Dedifferentiated amniotic fluid mesenchymal stem cell (primary cell): ENCODE results near the gene CETN2.
"Not testable (repeated sequence)": the region's sequence is repeated elsewhere in the genome, so short reads cannot be mapped to it uniquely, and the experiment has no call there.

ENCODE experiments used
- DNase-seq: peaks from one replicate; pipeline ENCODE4 v3.0.0-alpha.2; 2016; ENCODE audit errors: extremely low spot score

CETN2 gene

DNA sequence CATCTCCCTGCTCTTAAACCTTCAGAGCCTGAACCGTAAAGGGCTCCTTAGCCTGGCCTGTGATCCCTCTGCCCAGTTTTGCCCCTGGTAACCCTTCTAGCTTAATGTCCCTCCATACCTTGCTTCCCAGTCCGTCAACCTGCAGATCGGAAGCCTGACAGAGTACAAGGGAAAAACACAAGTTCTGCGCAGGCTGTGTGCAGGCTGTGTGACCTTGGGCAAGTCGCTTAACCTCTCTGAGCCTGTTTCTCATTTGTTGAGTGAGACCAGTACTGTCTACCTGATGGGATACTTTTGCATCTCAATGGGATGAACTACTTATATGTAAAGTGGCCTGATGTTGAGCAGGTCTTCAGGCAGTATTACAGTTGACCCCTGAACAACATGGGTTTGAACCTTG lies 2.0 kb upstream of the CETN2 start:
- DNase-seq: no peak

DNA sequence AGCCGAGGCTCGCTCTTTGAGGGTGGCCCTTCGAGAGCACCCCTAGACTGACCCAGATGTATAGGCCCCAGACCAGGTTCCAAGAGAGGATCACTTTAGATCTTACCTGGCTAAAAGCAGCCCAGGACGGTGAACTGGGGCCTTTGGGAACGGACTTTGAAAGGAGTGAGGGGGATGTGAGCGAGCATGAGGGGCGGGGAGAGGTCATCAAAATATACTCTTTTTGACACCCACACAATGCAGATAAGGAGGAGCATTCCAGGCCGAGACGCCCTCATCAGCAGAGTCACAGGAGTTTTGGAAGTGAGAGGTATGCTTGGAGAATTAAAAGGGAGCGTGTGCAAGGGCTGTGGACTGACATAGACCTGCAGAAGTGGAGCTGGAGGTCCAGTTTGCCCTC lies 834 bp upstream of the CETN2 start:
- no peak for DNase-seq

DNA sequence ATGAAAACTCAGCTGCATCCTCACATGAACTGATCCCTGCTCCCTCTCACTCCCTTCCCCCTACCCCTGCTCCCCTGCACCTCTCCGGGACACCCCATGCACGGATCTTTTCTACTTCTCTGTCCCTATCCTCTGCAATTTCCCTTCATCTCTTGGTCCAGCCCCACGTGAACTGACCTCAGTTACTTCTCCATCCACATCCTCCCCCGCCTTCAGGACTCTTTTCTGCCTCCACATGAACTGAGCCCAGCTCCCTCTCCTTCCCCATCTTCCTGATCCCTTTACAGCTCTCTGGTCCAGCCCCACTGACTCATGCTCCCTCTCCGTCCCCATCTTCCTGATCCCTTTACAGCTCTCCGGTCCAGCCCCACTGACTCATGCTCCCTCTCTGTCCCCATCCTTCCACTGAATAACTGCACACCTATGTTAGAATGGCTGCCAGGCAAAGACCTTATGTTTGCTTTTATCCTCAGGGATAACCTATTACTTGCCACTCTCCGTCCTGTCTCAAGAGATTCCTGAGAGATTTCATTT lies 5.6 kb downstream of the CETN2 start:
- no peak for DNase-seq

DNA sequence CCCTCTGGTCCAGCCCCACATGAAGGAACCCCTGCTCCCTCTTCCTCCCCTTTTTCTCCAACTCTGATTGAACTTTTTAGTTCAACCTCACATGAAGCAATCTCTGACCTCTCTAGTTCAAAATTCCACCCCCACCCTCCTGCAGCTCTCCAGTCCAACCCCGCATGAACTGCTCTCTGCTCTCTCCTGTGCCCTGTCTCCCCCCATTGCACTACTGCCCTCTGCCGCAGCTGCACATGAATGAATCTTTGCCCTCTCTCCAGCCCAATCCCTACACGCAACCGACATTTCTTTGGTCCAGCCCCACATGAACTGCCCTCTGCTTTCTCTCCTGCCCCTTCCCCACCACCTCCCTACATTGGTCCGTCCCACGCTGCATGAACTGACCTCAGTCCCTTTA lies 6.9 kb downstream of the CETN2 start:
- no peak for DNase-seq

DNA sequence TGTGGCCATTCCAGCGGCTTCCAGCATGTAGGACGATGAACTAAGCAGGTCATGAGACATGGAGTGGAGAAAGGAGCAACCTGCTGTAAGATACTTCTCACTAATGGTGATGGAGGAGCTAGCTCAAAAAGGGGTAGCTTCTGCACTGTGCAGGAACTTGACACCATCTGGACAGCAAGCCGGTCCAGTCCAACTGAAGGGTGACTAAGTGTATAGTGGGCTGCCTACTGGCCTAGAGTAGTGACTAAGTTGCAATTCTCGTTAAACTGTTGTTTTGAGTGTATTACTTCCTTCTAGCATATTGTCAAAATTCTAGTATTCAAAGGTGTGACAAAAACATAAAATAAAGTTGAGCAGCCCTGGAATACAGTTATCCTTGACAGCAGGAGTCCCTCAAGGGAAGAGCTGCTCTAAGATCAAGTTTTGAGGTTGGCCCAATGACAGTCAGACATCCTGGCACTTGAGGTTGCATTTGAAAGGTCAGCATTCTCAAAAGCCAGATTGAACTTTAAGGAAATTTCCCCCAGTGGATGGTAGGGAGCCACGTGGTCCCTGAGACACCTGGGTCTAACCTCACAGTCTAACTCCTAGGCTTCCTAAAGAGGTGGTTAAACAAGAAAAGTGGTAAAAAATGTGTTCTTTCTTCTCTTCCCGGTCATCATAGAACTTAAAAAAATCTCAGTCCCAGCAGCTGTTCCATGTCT lies 8.0 kb downstream of the CETN2 start:
- DNase-seq: no peak

DNA sequence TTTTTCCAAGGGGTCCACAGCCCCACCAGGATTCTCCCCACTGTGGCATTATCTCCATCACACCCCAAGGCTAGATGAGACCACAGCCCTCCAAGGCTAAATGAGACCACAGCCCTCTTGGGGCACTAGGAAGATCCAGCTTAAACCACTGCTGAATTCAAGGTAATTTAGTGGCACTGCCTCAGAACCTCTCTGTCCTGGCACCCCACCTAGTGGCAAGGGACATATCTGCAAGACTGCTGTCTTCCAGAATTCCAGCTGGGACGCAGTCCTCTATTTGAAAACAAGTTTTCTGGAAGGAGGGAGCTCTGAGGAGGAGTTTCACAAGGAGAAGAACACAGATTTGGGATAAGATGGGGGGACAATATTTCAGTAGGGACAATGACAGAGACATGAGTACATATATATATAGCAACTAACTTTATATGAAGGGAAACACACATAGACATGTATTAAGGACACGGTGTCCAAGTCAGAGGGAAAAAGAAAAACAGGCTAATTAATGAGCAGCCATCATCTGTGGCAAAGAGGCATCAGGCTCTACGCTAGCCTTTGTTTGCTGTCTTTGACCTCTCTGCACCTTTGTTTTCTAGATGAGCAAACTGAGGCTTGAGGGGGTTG lies 9.3 kb downstream of the CETN2 start:
- no peak for DNase-seq

DNA sequence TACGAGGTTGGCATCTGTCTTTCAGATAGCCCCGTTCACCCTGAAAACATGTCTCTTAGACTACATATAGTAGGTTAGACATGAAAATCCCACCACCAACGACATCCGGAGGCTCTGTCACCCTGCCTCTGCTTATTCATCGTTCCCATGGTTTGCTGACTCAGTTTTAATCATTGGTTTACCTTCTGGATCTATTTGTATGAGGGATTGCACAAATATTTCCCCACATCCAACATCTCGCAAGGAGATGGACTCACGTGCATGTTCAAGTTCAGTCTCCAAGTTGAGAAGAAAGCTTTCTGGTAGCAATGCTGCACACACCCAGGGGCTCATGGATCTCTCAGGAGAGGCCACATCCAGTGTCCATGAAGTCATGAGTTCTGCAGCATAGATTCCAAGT lies 10.8 kb downstream of the CETN2 start:
- DNase-seq: no peak

DNA sequence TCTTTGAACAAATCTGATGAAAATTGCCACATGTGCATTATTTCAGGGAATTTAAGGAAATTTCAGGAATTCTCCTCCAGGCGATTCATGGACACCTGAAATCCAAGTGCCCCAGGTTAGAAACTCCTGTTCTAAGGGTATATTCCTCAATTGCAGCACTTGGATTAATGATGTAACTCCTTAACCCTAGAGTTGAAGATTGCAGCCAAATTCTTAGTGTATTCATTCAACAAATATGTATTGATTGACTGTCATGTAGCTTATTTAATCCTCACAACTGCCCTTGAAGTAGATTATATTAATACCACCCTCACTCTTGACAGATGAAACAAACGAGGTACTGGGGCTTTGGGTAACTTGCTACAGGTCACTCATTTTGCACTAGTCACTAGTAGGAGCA lies 11.3 kb downstream of the CETN2 start:
- no peak for DNase-seq

DNA sequence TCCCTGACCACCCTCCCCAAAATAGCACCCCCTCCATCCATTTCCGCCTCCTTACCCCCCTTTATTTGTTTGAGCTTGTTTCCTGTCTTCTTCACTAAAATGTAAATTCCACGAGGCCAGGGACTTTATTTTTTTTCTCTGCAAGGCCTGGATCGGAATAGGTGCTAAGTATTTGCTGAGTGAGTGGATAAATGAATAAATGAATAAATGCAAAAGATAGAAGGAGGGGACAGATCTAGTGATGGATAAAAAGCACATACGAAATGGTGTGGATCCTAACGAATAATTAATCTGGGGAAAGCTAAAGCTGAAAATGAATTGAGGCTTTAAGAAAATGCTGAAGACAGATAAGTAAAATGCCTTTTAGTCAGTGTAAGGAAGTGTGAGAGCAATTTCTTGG lies 12.2 kb downstream of the CETN2 start:
- DNase-seq: no peak

DNA sequence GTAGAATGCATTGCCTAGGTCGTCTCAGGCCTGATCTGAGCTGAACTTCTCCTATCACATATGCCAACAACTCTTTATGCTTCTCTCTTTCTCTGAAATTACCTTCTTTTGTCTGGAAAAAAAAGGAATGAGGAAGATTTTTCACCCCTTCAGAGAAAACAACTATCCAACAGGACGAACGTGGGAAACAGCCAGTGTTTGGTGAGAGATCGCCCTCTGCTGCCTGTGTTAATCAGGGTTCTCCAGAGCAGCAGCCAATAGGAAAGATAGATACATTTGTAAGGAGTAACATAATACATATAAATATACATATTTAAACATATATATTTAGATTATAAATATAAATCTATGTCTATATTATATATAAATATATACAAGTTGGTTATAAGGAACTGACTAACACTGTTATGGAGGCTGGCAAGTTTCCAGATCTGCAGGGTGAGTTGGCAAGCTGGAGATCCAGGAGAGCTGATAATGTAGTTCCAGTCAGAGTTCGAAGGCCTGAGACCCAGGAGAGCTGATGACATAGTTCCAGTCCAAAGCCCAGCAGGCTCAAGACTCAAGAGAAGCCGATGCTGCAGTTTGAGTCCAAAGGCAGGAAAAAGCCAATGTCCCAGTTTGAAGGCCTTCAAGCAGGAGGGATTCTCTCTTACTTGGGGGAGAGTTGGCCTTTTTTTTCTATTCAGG lies 13.3 kb downstream of the CETN2 start:
- peak; percentile 26 for DNase-seq

DNA sequence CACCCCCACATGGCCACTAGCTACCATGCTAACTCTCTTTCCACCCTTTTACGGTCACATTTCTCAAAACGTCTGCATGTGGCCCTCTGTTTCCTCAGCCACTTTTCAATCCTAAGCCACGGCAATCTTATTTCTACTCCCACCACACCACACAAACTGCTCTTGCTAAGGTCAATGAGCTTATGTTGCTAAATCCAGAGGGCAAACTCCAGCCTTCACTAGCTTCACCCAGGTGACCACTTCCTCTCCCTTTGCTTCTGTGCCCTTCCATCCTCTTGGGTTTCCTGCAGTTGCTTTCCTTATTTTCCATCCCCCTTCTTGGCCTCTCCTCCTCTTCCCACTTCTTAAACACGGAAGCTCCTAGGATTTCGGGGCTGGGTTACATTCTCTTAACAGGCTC lies 16.5 kb downstream of the CETN2 start:
- no peak for DNase-seq

DNA sequence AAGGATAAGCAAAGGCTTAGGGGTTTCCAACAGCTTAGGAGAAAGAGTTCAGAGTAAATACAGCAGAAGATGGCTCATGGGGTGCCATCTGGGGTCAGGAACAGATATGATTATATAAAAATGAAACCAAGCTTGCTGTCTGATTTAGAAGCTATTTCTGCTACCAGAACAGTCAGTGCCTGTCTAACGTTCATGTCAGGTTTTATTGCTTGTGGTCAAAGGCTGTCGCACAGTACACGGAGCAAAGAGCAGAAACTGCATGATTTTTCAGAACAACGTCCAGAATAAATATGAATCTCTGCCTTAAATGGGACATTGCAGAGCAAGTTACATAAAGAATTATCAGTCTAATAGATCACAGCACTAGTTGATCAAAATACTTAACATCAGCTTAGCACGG lies 17.4 kb downstream of the CETN2 start:
- DNase-seq: no peak

DNA sequence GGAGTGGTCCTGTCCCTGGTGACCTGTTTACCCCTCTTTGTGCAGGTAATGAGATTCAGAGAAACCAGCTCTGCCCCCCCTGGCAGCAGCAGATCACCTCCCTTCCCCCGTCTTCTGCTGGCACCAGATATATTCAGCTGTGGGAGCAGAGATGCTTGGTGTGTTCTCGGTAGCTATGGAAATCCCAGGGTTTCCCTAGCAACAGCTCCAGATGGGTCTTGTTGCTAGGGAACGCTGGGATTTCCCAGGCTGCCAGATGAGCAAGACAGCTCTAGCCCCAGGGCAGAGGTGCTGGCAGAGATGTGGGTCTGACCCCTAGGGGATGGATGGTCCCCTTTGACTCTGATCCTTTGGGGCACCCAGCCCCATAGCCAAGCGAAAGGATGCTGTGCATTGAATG lies 20.2 kb downstream of the CETN2 start:
- no peak for DNase-seq

DNA sequence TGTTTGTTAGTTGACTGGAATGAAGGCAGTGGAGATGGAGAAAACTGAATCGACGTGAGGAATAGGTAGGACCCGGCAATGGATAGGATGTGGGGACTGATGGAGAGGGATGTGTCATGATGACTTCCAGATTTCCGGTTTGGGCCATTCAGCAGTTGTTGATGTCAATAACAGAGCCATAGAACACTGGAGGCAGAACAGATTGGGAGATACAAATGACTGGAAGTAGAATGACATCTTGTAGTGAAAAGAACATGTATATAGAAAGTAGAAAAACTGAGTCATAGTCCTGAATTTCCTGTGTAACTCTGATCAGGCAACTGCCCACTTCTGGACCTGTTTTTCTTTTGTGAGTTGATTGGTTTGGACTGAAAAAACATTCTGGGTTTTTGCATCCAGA lies 24.5 kb downstream of the CETN2 start:
- no peak for DNase-seq

DNA sequence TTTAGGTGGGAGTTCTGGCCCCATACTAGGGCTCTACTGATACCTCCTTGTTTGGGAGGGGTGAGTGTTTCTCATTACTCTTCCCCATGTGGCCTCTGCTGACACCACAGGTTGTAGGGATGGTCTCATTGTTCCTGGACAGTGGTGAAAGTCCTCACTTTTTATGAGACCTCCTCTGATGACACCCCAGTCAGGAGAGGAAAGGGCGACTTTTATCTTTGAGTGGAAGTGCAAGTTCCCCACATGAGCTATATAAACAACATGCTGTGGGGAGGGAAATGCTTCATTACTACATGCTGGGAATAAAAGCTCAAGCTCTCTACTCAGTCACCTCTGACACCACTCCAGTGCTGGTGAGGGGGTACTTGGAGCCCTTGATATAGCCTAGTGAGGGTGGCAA lies 31.6 kb downstream of the CETN2 start:
- DNase-seq: no peak

DNA sequence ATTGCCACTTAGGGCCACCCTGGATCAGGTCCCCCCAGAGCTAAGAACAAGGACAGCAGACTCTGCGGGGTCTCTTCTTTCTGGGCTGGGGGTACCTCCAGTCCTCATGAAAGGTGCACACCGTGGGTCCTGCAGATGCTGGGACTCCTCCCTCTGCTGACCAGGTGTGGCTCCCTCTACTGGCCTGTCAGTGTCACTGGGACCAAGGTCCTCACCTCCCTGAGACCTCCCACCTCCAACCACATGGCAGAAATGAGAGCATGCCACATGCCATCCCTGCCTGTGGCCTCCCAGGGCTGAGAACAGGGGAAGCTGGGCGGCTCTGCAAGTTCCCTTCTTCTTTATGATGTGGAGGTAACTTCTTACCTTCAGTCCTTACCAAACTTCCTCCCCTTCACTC lies 43.5 kb downstream of the CETN2 start:
- not testable (repeated sequence) for DNase-seq
